Coronary artery (tissue), 2 donors: Measurements from ENCODE around the gene ZNF782.
A peak's percentile ranks its signal among the peaks of the same experiment; 100 is the strongest.
"Not testable (repeated sequence)": the region's sequence is repeated elsewhere in the genome, so short reads cannot be mapped to it uniquely, and the experiment has no call there.

ENCODE experiments used
- DNase-seq: peaks from one replicate; pipeline ENCODE4 v3.0.0-alpha.2; 2017; ENCODE audit warnings: low spot score
- H3K27ac ChIP-seq, 2 donors: fragments of 200-600 bp; sonication (generic); one replicate each; pipeline ENCODE4 v1.5.1; 2016 to 2019
- H3K4me3 ChIP-seq: fragments of 200-600 bp; sonication (generic); 2 replicates; pipeline ENCODE4 v1.5.1; 2016; ENCODE audit warnings: mild to moderate bottlenecking, moderate library complexity
- TF ChIP-seq, protein P1 (sequence below): fragments of 200-600 bp; sonication (generic); IDR thresholded peaks from one replicate; pipeline ENCODE4 v1.5.1; 2019; ENCODE audit warnings: antibody characterized with exemption

The ZNF782 gene

DNA sequence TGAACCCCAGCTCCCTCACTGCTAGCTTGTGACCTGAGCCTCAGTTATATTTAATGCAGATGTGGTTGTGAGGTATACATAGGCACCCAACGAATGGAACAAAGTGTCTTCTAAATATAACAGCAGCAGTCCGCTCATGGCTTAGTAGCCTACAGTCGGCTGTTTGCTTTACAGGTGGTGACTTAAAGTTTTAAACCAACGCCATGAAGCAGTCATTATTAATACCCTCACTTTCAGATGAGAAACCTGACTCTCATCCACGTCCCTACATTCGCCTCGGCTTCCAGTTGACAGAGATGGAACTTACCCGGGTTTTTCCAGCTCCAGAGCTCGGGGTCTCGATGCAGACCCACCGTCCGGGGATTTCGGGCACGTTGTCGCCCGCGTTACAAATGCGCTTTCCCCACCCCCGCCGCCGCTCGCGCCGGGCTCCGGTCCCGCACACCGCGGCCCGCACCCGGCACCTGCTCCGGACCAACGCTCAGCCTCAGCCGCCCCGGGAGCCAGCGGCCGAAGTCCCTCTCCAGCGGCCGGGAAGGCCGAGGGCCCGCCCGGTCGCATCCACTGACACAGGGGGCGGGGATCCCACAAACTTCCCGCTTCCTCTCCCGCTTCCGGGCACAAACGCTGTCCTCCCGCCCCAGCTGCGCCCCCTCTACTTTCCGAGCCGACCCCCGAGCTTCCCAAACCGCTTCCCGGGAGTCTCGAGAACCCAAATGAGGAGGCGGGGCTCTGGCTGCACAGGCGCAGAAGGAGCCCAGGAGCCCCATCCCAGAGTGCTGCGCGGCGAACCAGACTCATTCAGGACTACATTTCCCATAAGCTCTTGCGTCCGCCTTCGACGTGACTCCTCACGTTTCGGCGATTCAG, at the start of gene ZNF782:
Gene ZNF782 (minus strand): TSS at position 734 of the 870 bp plus-strand sequence. CDS start 2,553 bp downstream, outside the sequence.
- TF ChIP-seq, protein P1, sequence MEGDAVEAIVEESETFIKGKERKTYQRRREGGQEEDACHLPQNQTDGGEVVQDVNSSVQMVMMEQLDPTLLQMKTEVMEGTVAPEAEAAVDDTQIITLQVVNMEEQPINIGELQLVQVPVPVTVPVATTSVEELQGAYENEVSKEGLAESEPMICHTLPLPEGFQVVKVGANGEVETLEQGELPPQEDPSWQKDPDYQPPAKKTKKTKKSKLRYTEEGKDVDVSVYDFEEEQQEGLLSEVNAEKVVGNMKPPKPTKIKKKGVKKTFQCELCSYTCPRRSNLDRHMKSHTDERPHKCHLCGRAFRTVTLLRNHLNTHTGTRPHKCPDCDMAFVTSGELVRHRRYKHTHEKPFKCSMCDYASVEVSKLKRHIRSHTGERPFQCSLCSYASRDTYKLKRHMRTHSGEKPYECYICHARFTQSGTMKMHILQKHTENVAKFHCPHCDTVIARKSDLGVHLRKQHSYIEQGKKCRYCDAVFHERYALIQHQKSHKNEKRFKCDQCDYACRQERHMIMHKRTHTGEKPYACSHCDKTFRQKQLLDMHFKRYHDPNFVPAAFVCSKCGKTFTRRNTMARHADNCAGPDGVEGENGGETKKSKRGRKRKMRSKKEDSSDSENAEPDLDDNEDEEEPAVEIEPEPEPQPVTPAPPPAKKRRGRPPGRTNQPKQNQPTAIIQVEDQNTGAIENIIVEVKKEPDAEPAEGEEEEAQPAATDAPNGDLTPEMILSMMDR: no peak

DNA sequence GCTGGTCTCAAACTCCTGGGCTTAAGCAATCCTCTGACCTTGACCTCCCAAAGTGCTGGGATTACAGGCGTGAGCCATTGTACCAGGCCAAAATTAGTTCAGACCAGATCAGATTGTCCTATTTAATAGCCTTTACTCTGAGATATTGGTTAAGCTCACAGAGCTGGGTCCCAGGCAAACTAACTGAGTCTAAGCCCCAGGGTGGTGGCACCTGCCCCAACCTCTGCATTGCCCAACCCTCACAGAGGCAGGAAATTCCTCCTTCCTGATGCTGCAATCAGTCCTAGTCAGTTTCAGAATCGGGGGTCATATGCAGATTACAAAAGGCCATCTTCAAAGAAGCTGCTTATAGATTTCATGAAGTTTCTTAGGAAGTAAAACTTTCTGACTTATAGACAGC, 45.7 kb upstream of the ZNF782 start:
- not testable (repeated sequence) for H3K27ac ChIP-seq, DNase-seq, H3K4me3 ChIP-seq

More for the DNA sequence above, at the start of gene ZNF782:
- peak; percentile 96 for DNase-seq
- peak within 1 kb of the TSS; percentile 77 for H3K4me3 ChIP-seq
- peak within 1 kb of the TSS; percentile 81 to 86 for H3K27ac ChIP-seq

DNA sequence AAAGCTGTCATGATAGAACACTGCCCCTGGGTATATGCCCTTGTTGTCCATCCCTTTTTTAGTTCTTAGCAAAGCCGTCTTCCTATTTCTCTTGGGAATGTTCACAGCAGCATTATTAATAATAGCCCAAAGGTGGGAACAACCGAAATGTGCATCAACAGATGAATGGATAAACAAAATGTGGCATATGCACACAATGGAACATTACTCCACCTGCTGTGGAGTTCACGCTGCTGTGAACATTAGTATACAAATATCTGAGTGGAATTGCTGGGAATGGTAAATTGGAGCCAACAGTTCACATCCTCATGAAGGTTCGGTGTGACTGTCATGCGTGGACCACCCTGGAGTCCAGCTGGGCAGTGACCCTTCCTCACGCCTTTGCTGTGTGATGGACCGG, 37.8 kb upstream of the ZNF782 start:
- no peak overlapping the region for H3K4me3 ChIP-seq
- TF ChIP-seq, protein P1: no peak

DNA sequence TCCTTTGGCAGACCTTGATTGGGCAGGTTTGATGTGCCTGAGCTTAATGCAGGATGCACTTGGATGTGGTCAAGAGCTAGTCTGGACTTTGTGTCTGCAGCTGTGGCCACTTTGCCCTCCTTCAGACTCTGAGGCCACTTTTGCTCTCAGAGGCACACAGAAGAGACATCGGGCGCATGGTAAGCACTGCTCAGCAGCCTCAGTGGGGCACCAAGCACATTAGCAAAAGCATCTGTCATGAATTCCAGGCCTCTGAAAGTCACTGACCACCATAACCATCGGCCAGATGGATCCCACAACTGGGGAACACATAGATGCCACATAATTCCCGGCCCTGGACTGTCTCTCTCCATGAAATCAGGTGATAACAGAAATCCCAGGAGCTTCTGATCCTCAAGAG, 34.3 kb upstream of the ZNF782 start:
- no peak for DNase-seq
- H3K4me3 ChIP-seq: no peak overlapping the region
- no peak overlapping the region for H3K27ac ChIP-seq
- TF ChIP-seq, protein P1: no peak

More for the DNA sequence above, 37.8 kb upstream of the ZNF782 start:
- no peak for DNase-seq
- no peak overlapping the region for H3K27ac ChIP-seq

DNA sequence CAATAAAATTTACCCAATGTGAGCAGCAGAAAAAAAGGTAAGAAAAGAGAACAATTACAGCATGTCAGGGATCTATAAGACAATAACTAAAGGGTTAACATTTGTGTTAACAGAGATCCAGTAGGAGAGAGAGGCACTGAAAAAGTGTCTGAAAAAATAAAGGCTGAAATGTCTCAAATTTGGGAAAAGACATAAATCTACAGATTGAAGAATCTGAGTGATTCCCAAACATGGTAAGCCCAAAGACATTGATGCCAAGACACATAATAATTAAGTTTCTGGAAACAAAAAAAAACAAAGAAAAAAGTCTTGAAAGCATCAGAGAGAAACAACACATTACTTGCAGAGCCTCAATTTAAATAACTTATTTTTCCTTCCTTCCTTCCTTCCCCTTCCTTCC, 31.1 kb upstream of the ZNF782 start:
- no peak overlapping the region for H3K4me3 ChIP-seq
- DNase-seq: no peak
- H3K27ac ChIP-seq: no peak overlapping the region
- TF ChIP-seq, protein P1: no peak

DNA sequence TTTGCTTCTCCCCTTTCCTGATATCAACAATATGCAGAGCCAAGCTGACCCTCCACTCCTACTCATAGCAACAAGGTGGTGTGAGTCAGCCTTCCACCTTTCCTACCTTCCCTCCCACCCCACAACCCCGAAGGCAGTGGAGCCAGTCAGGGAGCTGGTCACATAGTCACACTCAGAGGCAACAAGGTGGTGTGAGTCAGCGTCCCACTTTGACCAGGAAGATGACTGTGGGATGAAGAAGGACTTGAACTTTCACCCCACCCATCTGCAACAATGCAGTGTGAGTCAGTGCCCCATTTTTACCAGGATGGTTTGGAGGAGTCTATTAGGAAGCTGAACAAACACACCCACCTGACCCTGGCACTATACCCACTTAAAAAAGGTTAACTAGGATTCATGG, 30.1 kb upstream of the ZNF782 start:
- TF ChIP-seq, protein P1: no peak
- H3K4me3 ChIP-seq: no peak overlapping the region
- DNase-seq: no peak
- no peak overlapping the region for H3K27ac ChIP-seq

DNA sequence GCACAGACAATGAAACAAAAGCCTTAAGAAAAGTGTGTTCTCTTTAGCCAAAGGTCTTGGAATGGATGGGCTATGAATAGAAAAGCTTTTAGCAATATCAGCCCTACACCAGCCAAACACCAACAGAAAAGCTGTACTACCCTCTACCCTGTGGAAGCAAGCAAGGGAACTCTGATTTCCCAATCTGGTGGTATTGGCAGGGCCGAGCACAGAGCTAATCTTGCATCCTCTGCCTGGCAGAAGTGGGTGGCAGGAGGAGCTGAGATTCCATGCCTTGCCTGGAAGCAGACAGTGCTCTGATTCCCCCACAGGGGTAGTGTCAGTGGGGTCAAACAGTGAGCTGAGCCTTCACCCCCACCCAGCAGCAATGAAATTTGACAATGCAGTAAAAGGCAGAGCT, 29.6 kb upstream of the ZNF782 start:
- no peak overlapping the region for H3K4me3 ChIP-seq
- H3K27ac ChIP-seq: no peak overlapping the region
- TF ChIP-seq, protein P1: no peak
- DNase-seq: no peak
